K562 (cell line): ENCODE results near the gene LSM4. TPM values are rescaled to one million over a fixed set of nuclear protein-coding genes. Genes with fewer than 3 reads are reported as not detected.

Source experiments
- CBX2 ChIP-seq: fragments of 200-600 bp; sonication (generic); IDR thresholded peaks from one replicate; pipeline ENCODE4 v1.6.1; 2012; ENCODE audit warnings: mild to moderate bottlenecking, low read length, inconsistent platforms; ENCODE audit not compliant: insufficient read depth, poor library complexity, severe bottlenecking
- FOXK2 ChIP-seq, 2 experiments: fragments of 450-650 bp; IDR thresholded peaks in 1 of 2; conservative IDR thresholded peaks in 1 of 2; 2 replicates each; pipeline ENCODE4 v1.6.1; 2016; ENCODE audit warnings: low read depth in 2 of 2, mild to moderate bottlenecking in 1 of 2
- KLF16 ChIP-seq: IDR thresholded peaks from 2 replicates; pipeline ENCODE4 v1.6.1; 2016; ENCODE audit warnings: antibody characterized with exemption
- SMARCB1 ChIP-seq: IDR thresholded peaks from 2 replicates; pipeline ENCODE4 v1.6.1; 2011; ENCODE audit warnings: improper control_type of control experiment, low read depth; ENCODE audit not compliant: insufficient read length
- SMARCE1 ChIP-seq: fragments of 450-650 bp; IDR thresholded peaks from 2 replicates; pipeline ENCODE4 v1.7.1; 2016; ENCODE audit warnings: mild to moderate bottlenecking
- STAT5B ChIP-seq: fragments of 250-450 bp; sonication (Bioruptor Pico); IDR thresholded peaks from 2 replicates; pipeline ENCODE4 v1.8.0; 2021; ENCODE audit warnings: mild to moderate bottlenecking, inconsistent platforms
- USF2 ChIP-seq: sonication (generic); formaldehyde crosslinking; IDR thresholded peaks from 2 replicates; pipeline ENCODE4 v1.5.0; 2020; ENCODE audit warnings: missing genetic modification reagents
- ZHX1 ChIP-seq: fragments of 150-350 bp; conservative IDR thresholded peaks from 2 replicates; pipeline ENCODE4 v1.6.1; 2014; ENCODE audit warnings: low read length
- ZNF12 ChIP-seq: sonication (generic); formaldehyde crosslinking; IDR thresholded peaks from 2 replicates; pipeline ENCODE4 v1.4.0; 2020; ENCODE audit warnings: mild to moderate bottlenecking, missing genetic modification reagents
- ZNF324 ChIP-seq: fragments of 250-450 bp; sonication (Bioruptor Pico); IDR thresholded peaks from 2 replicates; pipeline ENCODE4 v1.4.0; 2020; ENCODE audit warnings: mild to moderate bottlenecking
- polyA plus RNA-seq, 8 experiments: library from polyadenylated mRNA; depleted of rRNA in 4 of 8; stranded (reverse) in 5 of 8; unstranded in 3 of 8; fragments of >200 nt; fragmentation: Nextera tagmentation in 2 of 8; fragmentation: Illumina TruSeq in 1 of 8; extraction: Ambion mirVana in 2 of 8; extraction: Trizol in 1 of 8; gene quantifications; 2 replicates each; pipeline versions ENCODE4 v1.2.1 to v1.2.3, GENCODE V29; 2011 to 2014; ENCODE audit warnings: inconsistent platforms in 1 of 8, missing spikeins in 1 of 8
- total RNA-seq, 7 experiments: library from RNA; depleted of rRNA in 6 of 7; stranded (reverse); fragments of >200 nt in 6 of 7; fragmentation: Illumina TruSeq in 2 of 7; extraction: Trizol in 2 of 7; gene quantifications; 2 replicates each; pipeline versions ENCODE4 v1.2.1 to v1.2.3, GENCODE V29; 2011 to 2021; ENCODE audit warnings: low replicate concordance in 1 of 7
- TF ChIP-seq, protein P1 (sequence below): sonication (generic); formaldehyde crosslinking; IDR thresholded peaks from 2 replicates; pipeline ENCODE4 v1.8.1; 2022; ENCODE audit warnings: missing genetic modification reagents

LSM4 gene
- total and polyA plus RNA-seq, 9 of the 15 experiments (the other 6 are each of a cell fraction or from before 2014, with no cell fraction given): 11.9 to 763 (median 202) TPM

- no peak for TF ChIP-seq CBX2
- TF ChIP-seq USF2 (CRISPR knock-in tag): 0 out of 2 replicates have a peak, but pooled peaks have one; percentile 1
- no peak for TF ChIP-seq FOXK2 (conservative IDR thresholded peaks at IDR 0.05 in 1 of 2, IDR thresholded peaks at IDR 0.05 in 1 of 2; ENCODE audit: low read depth in 2 of 2)
- TF ChIP-seq STAT5B: no peak
- no peak for TF ChIP-seq ZHX1
- TF ChIP-seq KLF16: no peak
- no peak for TF ChIP-seq SMARCB1
- TF ChIP-seq ZNF12: no peak
- TF ChIP-seq, protein P1, sequence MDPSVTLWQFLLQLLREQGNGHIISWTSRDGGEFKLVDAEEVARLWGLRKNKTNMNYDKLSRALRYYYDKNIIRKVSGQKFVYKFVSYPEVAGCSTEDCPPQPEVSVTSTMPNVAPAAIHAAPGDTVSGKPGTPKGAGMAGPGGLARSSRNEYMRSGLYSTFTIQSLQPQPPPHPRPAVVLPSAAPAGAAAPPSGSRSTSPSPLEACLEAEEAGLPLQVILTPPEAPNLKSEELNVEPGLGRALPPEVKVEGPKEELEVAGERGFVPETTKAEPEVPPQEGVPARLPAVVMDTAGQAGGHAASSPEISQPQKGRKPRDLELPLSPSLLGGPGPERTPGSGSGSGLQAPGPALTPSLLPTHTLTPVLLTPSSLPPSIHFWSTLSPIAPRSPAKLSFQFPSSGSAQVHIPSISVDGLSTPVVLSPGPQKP (CRISPR knock-in tag): no peak
- TF ChIP-seq SMARCE1: no peak
- 0 out of 2 replicates have a peak, but pooled peaks have one; percentile 21 for TF ChIP-seq ZNF324 (CRISPR knock-in tag)
These were observed 43.2 kb upstream of the LSM4 start (continued) for GRCh38 chr19:18366021-18366435.
